LNCaP clone FGC (cell line): ENCODE data around the gene ADAMTSL5.

Experiments used
- DNase-seq: peaks from one replicate; pipeline ENCODE4 v3.0.0-alpha.2; 2011; ENCODE audit warnings: low read depth
- H3K4me3 ChIP-seq: 2 replicates; pipeline ENCODE4 v1.5.1; 2011; ENCODE audit warnings: mild to moderate bottlenecking, low read depth, low read length, control low read depth
- CTCF ChIP-seq: IDR thresholded peaks from 2 replicates; pipeline ENCODE4 v1.5.1; 2012; ENCODE audit warnings: mild to moderate bottlenecking; ENCODE audit not compliant: control insufficient read depth, insufficient read depth; ENCODE audit errors: extremely low read depth

ADAMTSL5 gene

GRCh38 chr19:1516395-1516753, 3.6 kb upstream of the ADAMTSL5 start:
- TF ChIP-seq CTCF: no peak
- no peak for DNase-seq
- H3K4me3 ChIP-seq: no peak overlapping the region

GRCh38 chr19:1514986-1515721, 2.3 kb upstream of the ADAMTSL5 start:
- DNase-seq: no peak
- no peak overlapping the region for H3K4me3 ChIP-seq
- no peak for TF ChIP-seq CTCF

- no peak overlapping the region for H3K4me3 ChIP-seq
- no peak for DNase-seq
- no peak for TF ChIP-seq CTCF
Measured at GRCh38 chr19:1514295-1514661, 1.5 kb upstream of the ADAMTSL5 start.

GRCh38 chr19:1513499-1514294, 878 bp upstream of the ADAMTSL5 start:
- no peak overlapping the region for H3K4me3 ChIP-seq
- DNase-seq: no peak
- peak; percentile 47 for TF ChIP-seq CTCF

GRCh38 chr19:1511318-1512317, 1.2 kb downstream of the ADAMTSL5 start:
- DNase-seq: no peak
- no peak for TF ChIP-seq CTCF
- no peak overlapping the region for H3K4me3 ChIP-seq

GRCh38 chr19:1510807-1511206, 2.0 kb downstream of the ADAMTSL5 start:
- H3K4me3 ChIP-seq: no peak overlapping the region
- TF ChIP-seq CTCF: no peak
- no peak for DNase-seq
